IMR-90 (cell line): Measurements from ENCODE around the gene TBCA. TPM values are rescaled to one million over a fixed set of nuclear protein-coding genes. Genes with fewer than 3 reads are reported as not detected.

Source experiments
- ATAC-seq: fragments of 200-7000 bp; cut with Tn5 transposase; 2 replicates; pipeline ENCODE4 v1.9.1; 2020; ENCODE audit warnings: low read depth, mild to moderate bottlenecking, moderate library complexity
- BruUV-seq: library from RNA; stranded (reverse); fragments of 400-500 nt; replicated peaks from 2 replicates; lab custom pipeline; 2021; lab: Mats Ljungman, UMichigan
- CTCF ChIA-PET: fragments of 300-600 bp; formaldehyde crosslinking; extraction: SDS; loops from one replicate; lab custom pipeline; 2021; ENCODE audit warnings: antibody characterized with exemption; lab: Yijun Ruan, JAX
- POLR2A ChIA-PET: fragments of 300-600 bp; sonication (Branson Sonifier 250); formaldehyde crosslinking; loops from one replicate; lab custom pipeline; 2022; ENCODE audit warnings: antibody characterized with exemption; ENCODE audit not compliant: unreplicated experiment; lab: Charles Lee
- DNase-seq: peaks from one replicate; pipeline ENCODE4 v3.0.0; 2013
- H2AFZ ChIP-seq: replicated peaks from 2 replicates; pipeline ENCODE3; 2013; ENCODE audit warnings: low read length, mild to moderate bottlenecking; ENCODE audit not compliant: poor library complexity
- H2AK5ac ChIP-seq: 2 replicates; pipeline ENCODE4 v1.6.1; 2013; ENCODE audit warnings: low read depth, low read length, inconsistent platforms
- H2AK9ac ChIP-seq: replicated peaks from 2 replicates; pipeline ENCODE3; 2013; ENCODE audit warnings: mild to moderate bottlenecking, low read depth, low read length, moderate library complexity; ENCODE audit not compliant: poor library complexity
- H2BK120ac ChIP-seq: 2 replicates; pipeline ENCODE4 v1.6.1; 2013; ENCODE audit warnings: low read depth, low read length, inconsistent platforms
- H2BK15ac ChIP-seq: 3 replicates; pipeline ENCODE4 v1.6.1; 2013; ENCODE audit warnings: low read depth, low read length, inconsistent platforms
- H2BK20ac ChIP-seq: 2 replicates; pipeline ENCODE4 v1.6.1; 2013; ENCODE audit warnings: low read depth, mild to moderate bottlenecking, inconsistent platforms, low read length, moderate library complexity
- H2BK5ac ChIP-seq: 2 replicates; pipeline ENCODE4 v1.6.1; 2013; ENCODE audit warnings: mild to moderate bottlenecking, low read depth, low read length, inconsistent platforms; ENCODE audit not compliant: poor library complexity, severe bottlenecking
- H3K14ac ChIP-seq: replicated peaks from 2 replicates; pipeline ENCODE4 v1.6.1; 2013; ENCODE audit warnings: low read depth, low read length, inconsistent platforms
- H3K18ac ChIP-seq: 2 replicates; pipeline ENCODE4 v1.6.1; 2013; ENCODE audit warnings: low read depth, low read length, control low read depth
- H3K23ac ChIP-seq: 2 replicates; pipeline ENCODE4 v1.6.1; 2013; ENCODE audit warnings: low read depth, low read length, inconsistent platforms
- H3K27ac ChIP-seq: 2 replicates; pipeline ENCODE4 v1.5.1; 2013; ENCODE audit warnings: mild to moderate bottlenecking, control low read depth, low read length; ENCODE audit not compliant: insufficient read depth
- H3K27me3 ChIP-seq: 2 replicates; pipeline ENCODE4 v1.6.1; 2013; ENCODE audit warnings: low read length; ENCODE audit not compliant: control insufficient read depth, insufficient read depth
- H3K36me3 ChIP-seq: 2 replicates; pipeline ENCODE4 v1.6.1; 2013; ENCODE audit warnings: low read length, mixed read lengths; ENCODE audit not compliant: control insufficient read depth, insufficient read depth
- H3K4ac ChIP-seq: 2 replicates; pipeline ENCODE4 v1.6.1; 2013; ENCODE audit warnings: low read depth, low read length, inconsistent platforms
- H3K4me1 ChIP-seq: 2 replicates; pipeline ENCODE4 v1.6.1; 2013; ENCODE audit warnings: low read length, mixed read lengths; ENCODE audit not compliant: control insufficient read depth, insufficient read depth
- H3K4me2 ChIP-seq: 2 replicates; pipeline ENCODE4 v1.6.1; 2013; ENCODE audit warnings: low read depth, mild to moderate bottlenecking, control low read depth, low read length, moderate library complexity
- H3K4me3 ChIP-seq: 2 replicates; pipeline ENCODE4 v1.5.1; 2013; ENCODE audit warnings: low read depth, mild to moderate bottlenecking, control low read depth, low read length, moderate library complexity; ENCODE audit not compliant: insufficient read depth
- H3K56ac ChIP-seq: 2 replicates; pipeline ENCODE4 v1.6.1; 2013; ENCODE audit warnings: low read length, inconsistent platforms; ENCODE audit not compliant: insufficient read depth; ENCODE audit errors: extremely low read depth
- H3K79me1 ChIP-seq, 2 experiments: 2 replicates each; pipeline ENCODE4 v1.6.1; 2013; ENCODE audit warnings: low read length in 2 of 2, inconsistent platforms in 1 of 2, low read depth in 1 of 2
- H3K9ac ChIP-seq: 2 replicates; pipeline ENCODE4 v1.6.1; 2013; ENCODE audit warnings: low read depth, low read length, control low read depth
- H3K9me1 ChIP-seq: 2 replicates; pipeline ENCODE4 v1.6.1; 2013; ENCODE audit warnings: low read length, inconsistent platforms; ENCODE audit not compliant: insufficient read depth
- H3K9me3 ChIP-seq: 2 replicates; pipeline ENCODE4 v1.6.1; 2013; ENCODE audit warnings: low read length; ENCODE audit not compliant: control insufficient read depth, insufficient read depth
- H4K20me1 ChIP-seq: 2 replicates; pipeline ENCODE4 v1.6.1; 2013; ENCODE audit warnings: low read length, inconsistent platforms; ENCODE audit not compliant: insufficient read depth
- H4K5ac ChIP-seq: 2 replicates; pipeline ENCODE4 v1.6.1; 2013; ENCODE audit warnings: mild to moderate bottlenecking, low read depth, low read length, control low read depth
- H4K8ac ChIP-seq, 2 experiments: 2 replicates each; pipeline ENCODE4 v1.6.1; 2013; ENCODE audit warnings: low read depth in 2 of 2, low read length in 2 of 2, control low read depth in 1 of 2, inconsistent platforms in 1 of 2
- H4K91ac ChIP-seq: 2 replicates; pipeline ENCODE4 v1.6.1; 2013; ENCODE audit warnings: low read depth, low read length, inconsistent platforms; ENCODE audit not compliant: insufficient read depth
- BHLHE40 ChIP-seq: fragments of 150-350 bp; IDR thresholded peaks from 2 replicates; pipeline ENCODE4 v1.6.1; 2016; ENCODE audit warnings: mild to moderate bottlenecking, low read depth, low read length
- CEBPB ChIP-seq: IDR thresholded peaks from 2 replicates; pipeline ENCODE4 v1.6.1; 2012; ENCODE audit warnings: low read depth, low read length, improper control_type of control experiment
- CHD1 ChIP-seq: IDR thresholded peaks from 2 replicates; pipeline ENCODE4 v1.6.1; 2012; ENCODE audit warnings: low read depth, low read length, improper control_type of control experiment
- FOS ChIP-seq: fragments of 150-350 bp; IDR thresholded peaks from 2 replicates; pipeline ENCODE4 v1.6.1; 2016; ENCODE audit warnings: low read depth, low read length
- MAFK ChIP-seq: IDR thresholded peaks from 2 replicates; pipeline ENCODE4 v1.6.1; 2012; ENCODE audit warnings: low read depth, low read length, improper control_type of control experiment
- MAZ ChIP-seq: IDR thresholded peaks from 2 replicates; pipeline ENCODE4 v1.6.1; 2012; ENCODE audit warnings: low read depth, mild to moderate bottlenecking, low read length, improper control_type of control experiment, moderate library complexity, borderline replicate concordance
- MXI1 ChIP-seq: IDR thresholded peaks from 2 replicates; pipeline ENCODE4 v1.6.1; 2012; ENCODE audit warnings: low read depth, mild to moderate bottlenecking, low read length, moderate library complexity, borderline replicate concordance
- NFE2L2 ChIP-seq: fragments of 150-350 bp; IDR thresholded peaks from 2 replicates; pipeline ENCODE4 v1.6.1; 2016; ENCODE audit warnings: low read depth, mild to moderate bottlenecking, low read length
- POLR2A ChIP-seq: IDR thresholded peaks from 2 replicates; pipeline ENCODE4 v1.6.1; 2012; ENCODE audit warnings: mild to moderate bottlenecking, low read depth, low read length
- RAD21 ChIP-seq: IDR thresholded peaks from 2 replicates; pipeline ENCODE4 v1.6.1; 2012; ENCODE audit warnings: low read length, improper control_type of control experiment
- RCOR1 ChIP-seq: IDR thresholded peaks from 2 replicates; pipeline ENCODE4 v1.6.1; 2012; ENCODE audit warnings: mild to moderate bottlenecking, low read length, improper control_type of control experiment; ENCODE audit not compliant: insufficient replicate concordance
- RFX5 ChIP-seq: IDR thresholded peaks from 2 replicates; pipeline ENCODE4 v1.8.0; 2012; ENCODE audit warnings: low read depth, mild to moderate bottlenecking, low read length, moderate library complexity
- SMC3 ChIP-seq: fragments of 150-350 bp; IDR thresholded peaks from 2 replicates; pipeline ENCODE4 v1.6.1; 2016; ENCODE audit warnings: low read depth, mild to moderate bottlenecking, antibody characterized with exemption, low read length, moderate library complexity
- WGBS, 2 experiments: methylation state at CpG; one replicate each; pipeline versions ENCODE4 v1.1.5 to v1.1.7; 2013; ENCODE audit warnings: missing lambda C conversion rate in 2 of 2; ENCODE audit not compliant: insufficient read length in 1 of 2; ENCODE audit errors: extremely low coverage in 2 of 2; 5-methylcytosine and 5-hydroxymethylcytosine counted together
- dilution Hi-C: fragments of 300-500 bp; cut with HindIII; formaldehyde crosslinking; loops from one replicate; pipeline ENCODE4 v1.14.3; 2018; ENCODE audit warnings: low sequenced_read_pairs; ENCODE audit not compliant: unreplicated experiment
- in situ Hi-C: fragments of 300-500 bp; cut with MboI; formaldehyde crosslinking; loops from 3 replicates; pipeline ENCODE4 v1.14.3; 2019; ENCODE audit warnings: low sequenced_read_pairs, inconsistent platforms, mixed read lengths
- intact Hi-C: fragments of 100-400 bp; cut with micrococcal nuclease; formaldehyde crosslinking; loops from 2 replicates; pipeline ENCODE4 v1.10.0; 2022
- polyA plus RNA-seq, 3 experiments: library from polyadenylated mRNA; depleted of rRNA; stranded (reverse); fragments of >200 nt; gene quantifications; 2 replicates each; pipeline ENCODE4 v1.2.3, GENCODE V29; 2012; ENCODE audit warnings: low replicate concordance in 1 of 3
- total RNA-seq: library from RNA; depleted of rRNA; stranded (reverse); fragments of >200 nt; gene quantifications from 2 replicates; pipeline ENCODE4 v1.2.3, GENCODE V29; 2012
- TF ChIP-seq, protein P1 (sequence below): fragments of 150-350 bp; IDR thresholded peaks from 2 replicates; pipeline ENCODE4 v1.6.1; 2016; ENCODE audit warnings: low read depth, mild to moderate bottlenecking, low read length, moderate library complexity, borderline replicate concordance
- TF ChIP-seq, protein P2 (sequence below): conservative IDR thresholded peaks from 2 replicates; pipeline ENCODE4 v1.5.1; 2012; ENCODE audit warnings: mild to moderate bottlenecking, low read depth, low read length, improper control_type of control experiment
- TF ChIP-seq, protein P3 (sequence below): fragments of 150-350 bp; IDR thresholded peaks from 2 replicates; pipeline ENCODE4 v1.6.1; 2017; ENCODE audit warnings: mild to moderate bottlenecking, antibody characterized with exemption, low read length, low read depth

Gene TBCA
- total and polyA plus RNA-seq, 2 of the 4 experiments (the other 2 are of a cell fraction), result 6.1 to 137 TPM

DNA sequence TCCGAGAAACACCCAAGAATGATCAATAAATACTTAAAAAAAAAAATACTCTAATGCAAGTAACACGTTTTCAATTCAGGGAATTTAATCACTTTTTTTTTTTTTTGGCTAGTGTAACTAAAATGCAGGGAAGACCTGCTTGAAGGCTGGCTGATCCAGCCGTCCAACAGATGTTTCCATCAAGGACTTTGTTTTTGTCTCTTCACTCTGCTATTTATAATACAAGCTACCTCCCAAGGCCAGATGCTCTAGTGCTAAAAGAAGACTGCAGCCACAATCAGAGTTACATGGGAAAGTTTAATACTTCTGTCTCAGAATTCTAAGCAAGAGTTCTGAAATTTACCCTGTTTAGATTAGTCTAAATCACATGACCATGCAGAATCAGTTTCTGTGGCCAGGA, 14.5 kb downstream of the TBCA start:
- ATAC-seq (no peak), DNase-seq (no peak)
- H2BK120ac ChIP-seq, result no peak overlapping the region
- TF ChIP-seq, protein P1, sequence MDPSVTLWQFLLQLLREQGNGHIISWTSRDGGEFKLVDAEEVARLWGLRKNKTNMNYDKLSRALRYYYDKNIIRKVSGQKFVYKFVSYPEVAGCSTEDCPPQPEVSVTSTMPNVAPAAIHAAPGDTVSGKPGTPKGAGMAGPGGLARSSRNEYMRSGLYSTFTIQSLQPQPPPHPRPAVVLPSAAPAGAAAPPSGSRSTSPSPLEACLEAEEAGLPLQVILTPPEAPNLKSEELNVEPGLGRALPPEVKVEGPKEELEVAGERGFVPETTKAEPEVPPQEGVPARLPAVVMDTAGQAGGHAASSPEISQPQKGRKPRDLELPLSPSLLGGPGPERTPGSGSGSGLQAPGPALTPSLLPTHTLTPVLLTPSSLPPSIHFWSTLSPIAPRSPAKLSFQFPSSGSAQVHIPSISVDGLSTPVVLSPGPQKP, result no peak
- TF ChIP-seq CHD1 (no peak), MXI1 (no peak), MAZ (no peak), NFE2L2 (no peak), SMC3 (no peak), CEBPB (no peak), MAFK (no peak), POLR2A (no peak), BHLHE40 (no peak), RAD21 (no peak), RFX5 (no peak), RCOR1 (no peak), FOS (no peak)
- TF ChIP-seq, protein P2, sequence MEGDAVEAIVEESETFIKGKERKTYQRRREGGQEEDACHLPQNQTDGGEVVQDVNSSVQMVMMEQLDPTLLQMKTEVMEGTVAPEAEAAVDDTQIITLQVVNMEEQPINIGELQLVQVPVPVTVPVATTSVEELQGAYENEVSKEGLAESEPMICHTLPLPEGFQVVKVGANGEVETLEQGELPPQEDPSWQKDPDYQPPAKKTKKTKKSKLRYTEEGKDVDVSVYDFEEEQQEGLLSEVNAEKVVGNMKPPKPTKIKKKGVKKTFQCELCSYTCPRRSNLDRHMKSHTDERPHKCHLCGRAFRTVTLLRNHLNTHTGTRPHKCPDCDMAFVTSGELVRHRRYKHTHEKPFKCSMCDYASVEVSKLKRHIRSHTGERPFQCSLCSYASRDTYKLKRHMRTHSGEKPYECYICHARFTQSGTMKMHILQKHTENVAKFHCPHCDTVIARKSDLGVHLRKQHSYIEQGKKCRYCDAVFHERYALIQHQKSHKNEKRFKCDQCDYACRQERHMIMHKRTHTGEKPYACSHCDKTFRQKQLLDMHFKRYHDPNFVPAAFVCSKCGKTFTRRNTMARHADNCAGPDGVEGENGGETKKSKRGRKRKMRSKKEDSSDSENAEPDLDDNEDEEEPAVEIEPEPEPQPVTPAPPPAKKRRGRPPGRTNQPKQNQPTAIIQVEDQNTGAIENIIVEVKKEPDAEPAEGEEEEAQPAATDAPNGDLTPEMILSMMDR, result no peak
- TF ChIP-seq, protein P3, sequence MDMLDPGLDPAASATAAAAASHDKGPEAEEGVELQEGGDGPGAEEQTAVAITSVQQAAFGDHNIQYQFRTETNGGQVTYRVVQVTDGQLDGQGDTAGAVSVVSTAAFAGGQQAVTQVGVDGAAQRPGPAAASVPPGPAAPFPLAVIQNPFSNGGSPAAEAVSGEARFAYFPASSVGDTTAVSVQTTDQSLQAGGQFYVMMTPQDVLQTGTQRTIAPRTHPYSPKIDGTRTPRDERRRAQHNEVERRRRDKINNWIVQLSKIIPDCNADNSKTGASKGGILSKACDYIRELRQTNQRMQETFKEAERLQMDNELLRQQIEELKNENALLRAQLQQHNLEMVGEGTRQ, result no peak
- H3K9me1 ChIP-seq, result 0 out of 2 replicates have a peak, but pooled peaks cover 3% of the 10 kb centered on the region
- H3K18ac ChIP-seq, result no peak overlapping the region
- no peak overlapping the region for H2BK20ac ChIP-seq
- no peak overlapping the region for H3K4me3 ChIP-seq
- no TSS peak for BruUV-seq
- H3K14ac ChIP-seq, result no peak overlapping the region
- H4K5ac ChIP-seq, result no peak overlapping the region
- no peak overlapping the region for H2AFZ ChIP-seq
- H2BK5ac ChIP-seq, result no peak overlapping the region
- peaks cover 4% of the 10 kb centered on the region; the same call in 1 of the 2 replicates for H3K36me3 ChIP-seq
- dilution Hi-C loops (no loop called here), in situ Hi-C loops (no loop called here), intact Hi-C loops (no loop called here)
- POLR2A ChIA-PET, result no interaction called here
- H3K4ac ChIP-seq, result no peak overlapping the region
- CTCF ChIA-PET, result no interaction called here
- no peak overlapping the region for H3K56ac ChIP-seq
- no peak overlapping the region for H3K9ac ChIP-seq
- H4K91ac ChIP-seq, result no peak overlapping the region
- no peaks in the 10 kb centered on the region for H3K27me3 ChIP-seq
- H3K27ac ChIP-seq, result no peak overlapping the region
- no peak overlapping the region for H3K23ac ChIP-seq
- no peak overlapping the region for H2AK9ac ChIP-seq
- peaks cover 58% of the 10 kb centered on the region for H4K20me1 ChIP-seq
- no peak overlapping the region for H3K4me2 ChIP-seq
- no peak overlapping the region for H4K8ac ChIP-seq
- no peak overlapping the region for H2BK15ac ChIP-seq
- H2AK5ac ChIP-seq, result no peak overlapping the region
- H3K4me1 ChIP-seq, result no peaks in the 10 kb centered on the region
- no CpG with 5 or more reads among the region's 3 CpGs for WGBS, 2 experiments
- peaks cover 22 to 60% of the 10 kb centered on the region in 2 experiments for H3K79me1 ChIP-seq
- H3K9me3 ChIP-seq, result peaks cover 2% of the 10 kb centered on the region; the same call in 1 of the 2 replicates
